Mammary epithelial cell (primary cell): ENCODE results near the gene EIF4EBP3.

Experiments
- EZH2 ChIP-seq: IDR thresholded peaks from 2 replicates; pipeline ENCODE4 v1.6.1; 2012; ENCODE audit warnings: low read length, inconsistent platforms, borderline replicate concordance
- TF ChIP-seq, protein P1 (sequence below), 2 donors: IDR thresholded peaks in 1 of 2; conservative IDR thresholded peaks in 1 of 2; 2 replicates each; pipeline ENCODE4 v1.5.1; 2011 to 2012; ENCODE audit warnings: inconsistent platforms in 2 of 2, low read length in 2 of 2, mild to moderate bottlenecking in 2 of 2, control low read depth in 1 of 2, low read depth in 1 of 2; ENCODE audit not compliant: insufficient read depth in 1 of 2; ENCODE audit errors: extremely low read depth in 1 of 2

- TF ChIP-seq, protein P1, sequence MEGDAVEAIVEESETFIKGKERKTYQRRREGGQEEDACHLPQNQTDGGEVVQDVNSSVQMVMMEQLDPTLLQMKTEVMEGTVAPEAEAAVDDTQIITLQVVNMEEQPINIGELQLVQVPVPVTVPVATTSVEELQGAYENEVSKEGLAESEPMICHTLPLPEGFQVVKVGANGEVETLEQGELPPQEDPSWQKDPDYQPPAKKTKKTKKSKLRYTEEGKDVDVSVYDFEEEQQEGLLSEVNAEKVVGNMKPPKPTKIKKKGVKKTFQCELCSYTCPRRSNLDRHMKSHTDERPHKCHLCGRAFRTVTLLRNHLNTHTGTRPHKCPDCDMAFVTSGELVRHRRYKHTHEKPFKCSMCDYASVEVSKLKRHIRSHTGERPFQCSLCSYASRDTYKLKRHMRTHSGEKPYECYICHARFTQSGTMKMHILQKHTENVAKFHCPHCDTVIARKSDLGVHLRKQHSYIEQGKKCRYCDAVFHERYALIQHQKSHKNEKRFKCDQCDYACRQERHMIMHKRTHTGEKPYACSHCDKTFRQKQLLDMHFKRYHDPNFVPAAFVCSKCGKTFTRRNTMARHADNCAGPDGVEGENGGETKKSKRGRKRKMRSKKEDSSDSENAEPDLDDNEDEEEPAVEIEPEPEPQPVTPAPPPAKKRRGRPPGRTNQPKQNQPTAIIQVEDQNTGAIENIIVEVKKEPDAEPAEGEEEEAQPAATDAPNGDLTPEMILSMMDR (conservative IDR thresholded peaks at IDR 0.05 in 1 of 2, IDR thresholded peaks at IDR 0.05 in 1 of 2; ENCODE audit: extremely low read depth in 1 of 2, insufficient read depth in 1 of 2, low read depth in 1 of 2, low read length in 2 of 2): no peak
- no peak for TF ChIP-seq EZH2
Measured at GRCh38 chr5:140571105-140571504, 23.6 kb downstream of the EIF4EBP3 start.
